B cell (primary cell): ENCODE measurements around the gene RAD9A. TPM values are rescaled to one million over a fixed set of nuclear protein-coding genes. Genes with fewer than 3 reads are reported as not detected.

Experiments used
- ATAC-seq: fragments of 200-7000 bp; cut with Tn5 transposase; one replicate; pipeline ENCODE4 v1.10.0; 2021; ENCODE audit warnings: low read depth, mild to moderate bottlenecking, moderate number of reproducible peaks, moderate library complexity
- CTCF ChIA-PET: fragments of 350-600 bp; sonication (Branson Sonifier 250); formaldehyde crosslinking; loops from one replicate; lab custom pipeline; 2021; ENCODE audit warnings: antibody characterized with exemption, inconsistent platforms; lab: Charles Lee
- POLR2A ChIA-PET: fragments of 350-600 bp; sonication (Branson Sonifier 250); formaldehyde crosslinking; loops from one replicate; lab custom pipeline; 2021; ENCODE audit warnings: antibody characterized with exemption; lab: Charles Lee
- DNase-seq: peaks from one replicate; pipeline ENCODE4 v3.0.0; 2013
- H2AFZ ChIP-seq: 2 replicates; pipeline ENCODE4 v1.6.1; 2012; ENCODE audit warnings: mild to moderate bottlenecking, low read depth, low read length; ENCODE audit not compliant: insufficient read depth, poor library complexity, severe bottlenecking
- H3K27ac ChIP-seq, 2 donors: 1 replicate in 1 of 2; 2 replicates in 1 of 2; pipeline ENCODE4 v1.5.1; 2012 to 2013; ENCODE audit warnings: low read length in 2 of 2, mild to moderate bottlenecking in 2 of 2, moderate library complexity in 1 of 2
- H3K27me3 ChIP-seq, 4 experiments: fragments of 200-600 bp in 1 of 4; sonication (generic) in 1 of 4; replicated peaks in 1 of 4; 1 replicate in 2 of 4; 2 replicates in 2 of 4; pipeline versions ENCODE4 v1.6.1 to v1.7.0; 2013 to 2016; ENCODE audit warnings: low read length in 3 of 4, mild to moderate bottlenecking in 2 of 4, mixed read lengths in 1 of 4, moderate library complexity in 1 of 4; ENCODE audit not compliant: insufficient read depth in 4 of 4, control insufficient read depth in 3 of 4; ENCODE audit errors: control extremely low read depth in 1 of 4
- H3K36me3 ChIP-seq, 2 experiments: replicated peaks in 1 of 2; 1 replicate in 1 of 2; 2 replicates in 1 of 2; pipeline versions ENCODE4 v1.6.1 to v1.7.1; 2013; ENCODE audit warnings: low read length in 1 of 2; ENCODE audit not compliant: insufficient read depth in 2 of 2, control insufficient read depth in 1 of 2; ENCODE audit errors: control extremely low read depth in 1 of 2, extremely low read depth in 1 of 2
- H3K4me1 ChIP-seq, 2 donors: fragments of 200-600 bp in 1 of 2; sonication (generic) in 1 of 2; 1 replicate in 1 of 2; 2 replicates in 1 of 2; pipeline versions ENCODE4 v1.5.1 to v1.6.1; 2013 to 2017; ENCODE audit warnings: low read length in 2 of 2; ENCODE audit not compliant: control insufficient read depth in 2 of 2, insufficient read depth in 2 of 2
- H3K4me2 ChIP-seq: replicated peaks from 2 replicates; pipeline ENCODE3; 2012; ENCODE audit warnings: mild to moderate bottlenecking, low read depth, low read length; ENCODE audit not compliant: poor library complexity, severe bottlenecking
- H3K4me3 ChIP-seq, 5 experiments: fragments of 200-600 bp in 1 of 5; sonication (generic) in 1 of 5; 1 replicate in 3 of 5; 2 replicates in 2 of 5; pipeline versions ENCODE4 v1.5.1 to v1.7.0; 2011 to 2016; ENCODE audit warnings: low read length in 4 of 5, mild to moderate bottlenecking in 4 of 5, low read depth in 2 of 5, control low read depth in 1 of 5, moderate library complexity in 1 of 5; ENCODE audit not compliant: insufficient read depth in 1 of 5; ENCODE audit errors: control extremely low read depth in 1 of 5, extremely low read depth in 1 of 5
- H3K79me2 ChIP-seq: fragments of 200-600 bp; sonication (generic); one replicate; pipeline ENCODE4 v1.6.0; 2016; ENCODE audit warnings: low read length; ENCODE audit not compliant: control insufficient read depth, insufficient read depth
- H3K9ac ChIP-seq: fragments of 200-600 bp; sonication (generic); 2 replicates; pipeline ENCODE4 v1.6.1; 2017; ENCODE audit warnings: mild to moderate bottlenecking, low read length, moderate library complexity
- H3K9me3 ChIP-seq, 3 donors: one replicate each; pipeline versions ENCODE4 v1.6.1 to v1.7.1; 2013; ENCODE audit warnings: low read length in 2 of 3; ENCODE audit not compliant: control insufficient read depth in 2 of 3, insufficient read depth in 1 of 3; ENCODE audit errors: control extremely low read depth in 1 of 3
- H4K20me1 ChIP-seq: 2 replicates; pipeline ENCODE4 v1.6.0; 2012; ENCODE audit warnings: mild to moderate bottlenecking, low read length; ENCODE audit not compliant: insufficient read depth, control insufficient read depth, poor library complexity, severe bottlenecking
- H3K27ac Mint-ChIP-seq: one replicate; pipeline ENCODE4 v1.8.0; 2021; ENCODE audit warnings: mixed read lengths
- H3K27me3 Mint-ChIP-seq: one replicate; pipeline ENCODE4 v1.8.0; 2021; ENCODE audit warnings: mixed read lengths
- H3K4me1 Mint-ChIP-seq: one replicate; pipeline ENCODE4 v1.8.0; 2021; ENCODE audit warnings: mixed read lengths
- H3K4me3 Mint-ChIP-seq: one replicate; pipeline ENCODE4 v1.8.0; 2021; ENCODE audit warnings: mixed read lengths
- H3K9me3 Mint-ChIP-seq: one replicate; pipeline ENCODE4 v1.8.0; 2022; ENCODE audit warnings: mixed read lengths; ENCODE audit not compliant: insufficient read depth
- CTCF ChIP-seq: fragments of 200-600 bp; IDR thresholded peaks from one replicate; pipeline ENCODE4 v1.8.0; 2022; ENCODE audit warnings: antibody characterized with exemption, mild to moderate bottlenecking
- EZH2 ChIP-seq: IDR thresholded peaks from 2 replicates; pipeline ENCODE4 v1.6.1; 2012; ENCODE audit warnings: borderline replicate concordance, low read depth, mild to moderate bottlenecking, moderate library complexity, low read length; ENCODE audit not compliant: insufficient read depth, poor library complexity, severe bottlenecking
- WGBS: methylation state at CpG from one replicate; pipeline ENCODE4 v1.1.5; 2013; ENCODE audit warnings: missing lambda C conversion rate; ENCODE audit not compliant: insufficient coverage; 5-methylcytosine and 5-hydroxymethylcytosine counted together
- intact Hi-C: fragments of 100-400 bp; cut with micrococcal nuclease; formaldehyde crosslinking; loops from one replicate; pipeline ENCODE4 v1.10.0; 2022
- polyA plus RNA-seq: library from polyadenylated mRNA; depleted of rRNA; stranded (reverse); fragments of >200 nt; gene quantifications from 2 replicates; pipeline ENCODE4 v1.2.3, GENCODE V29; 2012
- total RNA-seq, 2 donors: library from RNA; stranded (reverse); fragments of 120-200 nt in 1 of 2; gene quantifications; 1 replicate in 1 of 2; 2 replicates in 1 of 2; pipeline versions ENCODE4 v1.2.3 to v1.2.4, GENCODE V29; 2013 to 2022

The RAD9A gene
- total and polyA plus RNA-seq, 2 donors (not counting 1 experiment from before 2014, with no cell fraction given) = 50.6 to 76.8 TPM

- Histone ChIP-seq H3K4me1 (peaks cover 68 to 89% of the 10 kb centered on the region in 2 donors), H3K36me3 (peaks cover 0 to 40% of the 10 kb centered on the region in 2 experiments)
- no peaks in the 10 kb centered on the region for H3K9me3 Mint-ChIP-seq
Observed at GRCh38 chr11:67437082-67437808, 45.5 kb downstream of the RAD9A start, which contains the start of gene PTPRCAP. Gene PTPRCAP (minus strand): TSS chr11:67437682. CDS start chr11:67437619, 63 bp downstream.

More at GRCh38 chr11:67437082-67437808, 45.5 kb downstream of the RAD9A start, which contains the start of gene PTPRCAP:
- ATAC-seq (peak; percentile 53), DNase-seq (peak; percentile 82)
- intact Hi-C loops = loop anchor here (1.0 to 2.0 kb wide), 6 partner anchors 16 to 69 kb away; partner anchors contain the start of genes AIP and TMEM134
- Histone ChIP-seq H2AFZ (no peak within 1 kb of the TSS), H3K4me3 (peak within 1 kb of the TSS; percentile 51 to 96 (median 86)), H3K79me2 (peaks cover 67% of the 10 kb centered on the region), H3K27ac (peak within 1 kb of the TSS; percentile 71 to 88), H3K27me3 (no peaks in the 10 kb centered on the region), H3K9ac (peak within 1 kb of the TSS; percentile 82), H3K9me3 (peaks cover 0 to 3% (median 0%) of the 10 kb centered on the region in 3 donors), H4K20me1 (peaks cover 69% of the 10 kb centered on the region), H3K4me2 (peak within 1 kb of the TSS; percentile 99)
- H3K4me1 Mint-ChIP-seq = peaks cover 89% of the 10 kb centered on the region
- peak within 1 kb of the TSS; percentile 88 for H3K4me3 Mint-ChIP-seq
- ChIA-PET CTCF (interaction anchor here (0.6 to 4.4 kb wide), 21 partner anchors 9 to 86 kb away, joined by 3 to 63 read pairs (median 7); partner anchors contain the start of genes CABP4, GPR152, PITPNM1 and PPP1CA), POLR2A (interaction anchor here (0.6 to 9.5 kb wide), 28 partner anchors 9 to 319 kb away, joined by 3 to 215 read pairs (median 10); partner anchors contain the start of genes AIP, ANKRD13D, CABP4 and CLCF1)
- WGBS = 0% methylated on average over 15 of the region's 26 CpGs
- H3K27me3 Mint-ChIP-seq = no peaks in the 10 kb centered on the region
- TF ChIP-seq CTCF (no peak), EZH2 (no peak)
- peak within 1 kb of the TSS; percentile 98 for H3K27ac Mint-ChIP-seq
